ENCODE results near the gene SLC35F4.

GRCh38 chr14:57753821-57754220, 112.1 kb downstream of the SLC35F4 start:
- TF ChIP-seq, protein P1, sequence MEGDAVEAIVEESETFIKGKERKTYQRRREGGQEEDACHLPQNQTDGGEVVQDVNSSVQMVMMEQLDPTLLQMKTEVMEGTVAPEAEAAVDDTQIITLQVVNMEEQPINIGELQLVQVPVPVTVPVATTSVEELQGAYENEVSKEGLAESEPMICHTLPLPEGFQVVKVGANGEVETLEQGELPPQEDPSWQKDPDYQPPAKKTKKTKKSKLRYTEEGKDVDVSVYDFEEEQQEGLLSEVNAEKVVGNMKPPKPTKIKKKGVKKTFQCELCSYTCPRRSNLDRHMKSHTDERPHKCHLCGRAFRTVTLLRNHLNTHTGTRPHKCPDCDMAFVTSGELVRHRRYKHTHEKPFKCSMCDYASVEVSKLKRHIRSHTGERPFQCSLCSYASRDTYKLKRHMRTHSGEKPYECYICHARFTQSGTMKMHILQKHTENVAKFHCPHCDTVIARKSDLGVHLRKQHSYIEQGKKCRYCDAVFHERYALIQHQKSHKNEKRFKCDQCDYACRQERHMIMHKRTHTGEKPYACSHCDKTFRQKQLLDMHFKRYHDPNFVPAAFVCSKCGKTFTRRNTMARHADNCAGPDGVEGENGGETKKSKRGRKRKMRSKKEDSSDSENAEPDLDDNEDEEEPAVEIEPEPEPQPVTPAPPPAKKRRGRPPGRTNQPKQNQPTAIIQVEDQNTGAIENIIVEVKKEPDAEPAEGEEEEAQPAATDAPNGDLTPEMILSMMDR (conservative IDR thresholded peaks at IDR 0.05; ENCODE audit: low read length) = no peak
- no peak for TF ChIP-seq EZH2phosphoT487 (IDR thresholded peaks at IDR 0.05; ENCODE audit: borderline replicate concordance)
